Fibroblast of skin of right quadriceps (primary cell): ENCODE data around the gene GSKIP.

Experiments used
- DNase-seq: peaks from one replicate; pipeline ENCODE4 v3.0.0-alpha.2; 2013

Gene GSKIP

DNA sequence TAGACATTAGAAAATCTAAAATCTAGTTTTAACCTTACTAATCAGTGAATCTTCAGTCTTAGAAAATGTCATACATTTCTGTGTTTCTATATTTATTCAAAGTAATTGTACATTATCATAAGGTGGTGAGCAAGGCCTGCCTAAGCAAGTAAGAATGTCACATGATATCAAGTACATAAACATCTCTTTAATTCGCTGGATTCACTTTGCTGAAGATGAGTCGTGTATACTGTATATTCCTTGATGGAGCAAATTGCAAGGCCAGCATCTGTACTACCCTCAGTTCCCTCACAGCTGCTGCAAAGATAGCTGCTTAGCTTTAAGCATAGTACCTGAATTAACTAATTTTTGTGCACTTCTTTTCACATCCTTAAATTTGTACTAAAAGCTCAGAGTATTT lies 20.1 kb downstream of the GSKIP start:
- DNase-seq: no peak

DNA sequence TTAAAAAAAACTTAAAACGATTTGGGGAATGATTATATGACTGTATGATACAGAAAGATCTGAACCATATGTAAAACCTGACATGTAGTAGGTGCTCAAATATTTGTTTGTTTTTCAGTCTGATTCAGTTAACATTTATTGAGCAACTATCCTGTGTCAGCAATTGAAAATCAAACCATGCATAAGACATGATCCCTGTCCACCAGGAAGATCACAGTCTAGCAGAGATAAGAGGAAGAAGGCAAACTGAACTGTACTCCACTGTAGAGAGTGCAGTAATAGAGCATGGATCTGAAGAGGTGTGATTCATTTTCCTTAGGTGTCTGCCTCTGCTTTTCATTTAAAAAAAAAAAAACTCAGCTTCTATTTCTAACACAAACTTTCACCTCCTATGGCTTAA lies 20.7 kb downstream of the GSKIP start:
- no peak for DNase-seq

DNA sequence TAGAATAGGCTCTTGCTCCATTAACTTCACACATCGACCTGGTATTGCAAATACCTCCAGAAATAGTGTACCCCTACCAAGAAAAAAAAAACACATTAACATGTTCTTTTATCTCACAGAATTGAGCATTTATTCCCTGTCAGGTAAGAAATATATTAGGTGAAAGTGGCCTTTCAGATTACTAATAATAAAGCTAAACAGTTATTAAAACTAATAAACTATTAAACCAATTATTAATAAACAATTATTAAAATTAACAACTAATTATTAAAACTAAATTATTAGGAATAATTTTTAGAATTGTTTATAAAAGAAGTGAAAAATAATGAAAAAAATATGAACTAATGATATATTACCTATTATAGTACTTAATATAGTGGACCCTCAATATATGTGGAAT lies 21.4 kb downstream of the GSKIP start:
- DNase-seq: no peak

DNA sequence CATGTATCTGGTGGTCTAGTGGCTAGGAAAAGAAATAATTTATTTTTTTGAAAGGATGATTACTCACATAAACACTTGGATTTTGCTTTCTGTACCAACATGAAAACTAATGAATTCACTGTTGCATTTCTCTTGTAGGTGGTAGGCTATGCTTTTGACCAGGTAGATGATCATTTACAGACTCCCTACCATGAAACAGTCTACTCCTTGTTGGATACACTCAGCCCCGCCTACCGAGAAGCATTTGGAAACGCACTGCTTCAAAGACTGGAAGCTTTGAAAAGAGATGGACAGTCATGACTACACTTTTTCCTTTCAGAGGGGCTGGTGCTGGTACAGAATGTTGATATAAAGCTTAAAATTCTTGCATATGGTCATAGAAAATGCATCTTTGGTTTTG lies 22.1 kb downstream of the GSKIP start:
- no peak for DNase-seq

DNA sequence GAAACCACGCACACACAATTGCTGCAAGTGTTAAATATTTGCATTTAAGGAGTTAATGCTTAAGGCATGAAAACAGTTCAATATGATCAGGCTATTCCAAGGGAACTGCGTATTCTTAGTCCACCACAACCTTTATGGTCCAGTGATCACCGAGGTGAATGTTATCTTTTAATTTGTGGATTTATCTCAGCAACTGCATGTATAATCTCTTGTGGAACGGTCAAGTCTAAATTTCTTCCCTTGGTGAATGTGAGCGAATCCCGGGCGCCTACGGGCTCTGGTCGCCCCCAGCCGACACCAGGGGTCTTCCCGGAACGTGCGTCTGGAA lies 27.6 kb downstream of the GSKIP start:
- DNase-seq: no peak

DNA sequence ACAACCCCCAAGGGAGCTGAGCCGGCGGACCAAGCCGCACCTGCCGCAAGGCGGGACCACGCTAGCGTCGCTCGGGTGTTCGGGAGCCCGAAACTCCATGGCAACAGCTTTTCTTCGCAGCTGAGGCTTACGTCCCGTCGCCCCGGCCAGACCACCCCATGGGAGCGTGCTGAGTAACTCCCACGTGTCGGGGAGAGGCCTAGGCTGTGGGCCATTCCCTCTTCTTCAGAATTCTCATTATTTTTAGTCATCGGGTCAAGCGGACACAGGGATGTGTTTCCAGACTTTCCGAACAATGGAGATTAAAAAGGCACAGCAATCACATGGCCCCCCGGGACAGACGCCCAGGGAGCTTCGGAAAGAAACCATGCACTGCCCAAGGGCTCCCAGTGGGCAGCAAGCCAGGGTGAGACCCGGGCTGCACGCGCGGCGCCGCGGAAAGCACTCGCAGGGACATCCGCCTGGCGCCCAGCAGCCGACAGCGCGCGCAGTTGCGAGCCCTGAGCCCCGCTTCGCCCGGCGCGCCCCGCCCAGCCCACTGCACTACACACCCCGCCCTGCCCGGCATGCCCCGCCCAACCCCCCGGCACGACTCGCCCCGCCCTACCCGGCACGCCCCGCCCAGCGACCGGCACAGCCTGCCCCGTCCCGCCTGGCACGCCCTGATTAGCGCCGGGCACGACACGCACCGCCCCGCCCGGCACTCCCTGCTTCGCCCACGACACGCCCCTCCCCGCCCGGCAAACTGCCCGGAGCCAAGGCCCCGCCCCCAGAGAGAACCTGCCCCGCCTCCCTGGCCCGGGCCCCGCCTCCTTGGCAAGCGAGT lies 28.2 kb downstream of the GSKIP start:
- peak; percentile 95 for DNase-seq

DNA sequence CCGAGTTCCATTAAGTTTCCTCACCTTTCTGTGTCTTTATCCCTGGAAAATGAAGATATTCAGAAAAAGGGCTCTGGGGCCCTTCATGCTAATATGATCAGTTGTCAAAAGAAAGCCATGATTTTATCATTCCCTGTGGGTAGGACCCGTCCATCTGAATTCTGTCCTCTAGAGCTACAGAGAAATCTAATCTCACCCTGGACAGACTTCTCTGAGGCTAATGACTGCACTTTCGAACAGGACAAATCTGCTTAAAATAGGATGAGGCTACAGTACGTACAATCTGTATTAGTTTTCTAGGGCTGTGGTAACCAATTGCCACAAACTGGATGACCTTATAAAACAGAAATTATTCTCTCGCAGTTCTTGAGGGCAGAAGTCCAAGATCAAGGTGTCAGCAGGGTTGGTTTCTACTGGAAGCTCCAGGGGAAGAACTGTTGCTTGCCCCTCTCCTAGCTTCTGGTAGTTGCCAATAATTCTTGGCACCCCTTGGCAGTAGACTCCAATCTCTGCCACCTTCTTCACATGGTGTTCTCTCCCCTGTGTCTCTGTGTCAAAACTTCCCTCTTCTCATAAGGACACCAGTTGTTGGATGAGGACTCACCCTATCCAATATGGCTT lies 29.9 kb downstream of the GSKIP start:
- no peak for DNase-seq

DNA sequence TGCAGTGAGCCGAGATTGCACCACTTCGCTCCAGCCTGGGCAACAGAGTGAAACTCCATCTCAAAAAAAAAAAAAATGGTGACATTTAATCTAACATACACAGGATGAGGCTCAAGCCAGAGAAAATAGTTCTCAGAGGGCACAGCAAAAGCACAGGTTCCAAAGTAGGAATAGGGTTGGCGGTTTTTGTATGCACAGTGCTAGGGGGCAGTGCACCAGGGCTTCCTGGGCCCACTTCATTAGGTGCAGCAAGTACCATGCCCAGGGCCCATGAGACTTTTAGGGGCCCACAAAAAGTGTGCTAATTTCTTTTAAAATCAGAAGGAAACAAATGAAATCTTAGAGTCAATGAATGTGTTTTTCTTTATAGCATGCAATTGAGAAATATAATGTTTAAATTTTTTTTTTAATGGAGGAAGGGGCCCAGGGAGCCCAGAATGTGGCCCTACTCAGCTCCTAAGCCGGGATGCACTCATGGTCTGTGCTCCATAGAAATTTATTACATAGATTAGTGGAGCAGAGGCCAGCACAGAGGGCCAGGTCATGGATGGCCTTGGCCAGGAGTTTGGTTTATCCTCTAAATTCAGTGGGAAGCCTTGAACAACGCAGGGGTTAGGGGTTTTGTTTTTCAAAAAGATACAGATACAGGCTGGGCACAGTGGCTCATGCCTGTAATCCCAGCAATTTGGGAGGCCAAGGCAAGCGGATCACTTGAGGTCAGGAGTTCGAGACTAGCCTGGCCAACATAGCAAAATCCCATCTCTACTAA lies 30.9 kb downstream of the GSKIP start:
- DNase-seq: no peak

DNA sequence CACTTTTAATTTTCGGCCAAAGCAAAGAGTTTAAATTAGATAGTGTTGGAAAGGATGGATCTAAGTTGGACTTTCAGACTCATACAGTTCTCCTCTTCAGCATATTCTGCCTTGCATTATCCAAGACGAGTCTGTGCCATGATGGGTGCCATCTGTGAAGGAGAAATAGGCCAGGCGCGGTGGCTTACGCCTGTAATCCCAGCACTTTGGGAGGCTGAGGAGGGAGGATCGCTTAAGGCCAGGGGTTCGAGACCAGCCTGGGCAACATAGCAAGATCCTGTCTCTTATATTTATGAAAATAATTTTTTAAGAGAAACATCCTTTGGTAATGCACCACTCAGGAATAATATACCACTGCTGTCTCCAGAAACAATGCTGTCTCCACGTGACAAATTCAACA lies 35.1 kb downstream of the GSKIP start:
- no peak for DNase-seq

DNA sequence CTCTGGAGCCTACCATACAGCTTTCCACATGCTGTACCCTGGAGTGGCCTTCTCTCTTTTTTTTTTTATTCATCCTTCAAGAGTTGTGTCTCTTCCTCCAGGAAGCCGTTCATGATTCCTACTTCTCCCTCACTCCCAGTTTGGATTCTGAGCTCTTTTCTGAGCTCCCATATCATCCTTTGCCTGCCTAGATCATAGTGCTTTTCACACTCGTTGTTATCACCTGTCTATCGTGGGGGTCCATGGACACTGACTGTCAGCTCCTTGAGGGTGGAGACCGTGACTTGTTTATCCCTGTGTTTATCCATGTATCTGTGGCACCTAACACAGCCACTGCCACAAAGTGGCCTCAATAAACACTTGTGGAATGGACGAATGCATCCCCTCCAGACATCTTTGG lies 35.6 kb downstream of the GSKIP start:
- DNase-seq: no peak

DNA sequence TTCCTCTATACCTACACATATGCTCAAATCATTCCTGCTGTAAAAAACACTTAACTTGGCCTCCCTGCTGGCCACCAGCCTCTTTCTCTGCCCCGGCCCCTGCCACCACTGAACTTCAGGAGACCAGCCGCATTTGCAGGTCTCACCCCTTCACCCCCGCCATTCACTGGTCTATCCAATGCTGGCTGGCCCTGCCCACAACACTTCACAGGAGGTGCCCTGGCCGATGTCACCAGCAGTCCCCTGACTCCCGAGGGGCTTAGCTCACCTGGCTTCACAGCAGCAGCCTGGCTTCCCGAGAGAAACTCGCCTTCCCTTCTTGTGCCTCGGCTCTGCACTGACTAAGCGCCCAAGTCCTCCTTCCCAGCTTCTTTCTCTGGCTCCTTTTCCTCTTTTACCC lies 36.1 kb downstream of the GSKIP start:
- DNase-seq: no peak

DNA sequence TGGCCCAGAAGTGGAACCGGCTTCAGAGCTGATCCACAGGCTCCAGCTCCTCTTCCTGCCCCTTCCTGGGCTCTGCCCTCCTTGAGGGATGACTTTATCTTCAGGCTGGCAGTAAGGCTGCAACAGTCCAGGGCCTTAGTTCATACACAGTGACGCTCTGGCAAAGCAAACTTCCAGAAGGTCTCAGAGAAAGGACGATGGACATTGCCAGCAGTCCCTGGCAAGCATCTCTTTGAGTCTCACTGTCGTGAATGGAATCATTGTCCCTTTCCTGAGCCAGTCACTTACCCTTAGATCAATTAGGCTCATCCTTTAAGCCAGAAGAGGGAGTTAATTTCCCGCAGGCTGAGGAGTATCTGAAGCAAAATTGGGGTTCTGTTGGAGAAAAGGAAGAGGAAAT lies 37.2 kb downstream of the GSKIP start:
- no peak for DNase-seq

DNA sequence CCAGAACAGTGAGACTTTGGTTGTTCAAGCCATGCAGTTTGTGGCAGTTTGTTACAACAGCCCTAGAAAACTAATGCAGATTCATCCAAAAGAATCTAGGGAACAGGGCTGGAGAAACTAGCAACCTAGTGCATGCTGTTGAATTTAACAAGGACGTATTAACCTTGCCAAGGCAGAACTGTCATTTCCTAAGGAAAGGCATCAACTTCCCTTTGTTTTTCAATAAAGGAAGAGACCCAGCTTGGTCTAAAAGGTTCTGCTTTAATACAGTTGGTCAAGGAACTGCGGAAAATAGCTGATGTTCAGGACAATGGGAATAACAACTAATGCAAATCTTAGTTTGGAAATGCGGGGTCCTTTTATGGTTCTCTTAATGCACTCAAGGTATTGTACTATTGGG lies 40.1 kb downstream of the GSKIP start:
- DNase-seq: no peak

DNA sequence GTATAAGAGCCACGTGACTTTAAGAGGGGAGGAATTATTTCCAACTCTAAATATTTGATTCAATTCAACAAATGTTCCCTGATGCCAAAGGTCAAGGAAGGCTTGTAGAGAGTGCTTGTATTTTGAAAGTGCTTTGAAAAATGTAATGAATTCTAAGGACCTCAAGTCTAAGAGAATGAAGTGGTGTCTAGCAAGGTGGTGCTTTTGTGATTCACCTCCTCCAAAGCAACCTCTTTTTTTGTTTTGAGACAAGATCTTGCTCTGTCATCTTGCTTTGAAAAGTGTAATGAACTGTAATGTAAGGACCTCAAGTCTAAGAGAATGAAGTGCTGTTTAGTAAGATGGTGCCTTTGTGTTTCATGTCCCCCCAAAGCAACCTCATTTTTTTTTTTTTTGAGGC lies 42.4 kb downstream of the GSKIP start:
- no peak for DNase-seq

DNA sequence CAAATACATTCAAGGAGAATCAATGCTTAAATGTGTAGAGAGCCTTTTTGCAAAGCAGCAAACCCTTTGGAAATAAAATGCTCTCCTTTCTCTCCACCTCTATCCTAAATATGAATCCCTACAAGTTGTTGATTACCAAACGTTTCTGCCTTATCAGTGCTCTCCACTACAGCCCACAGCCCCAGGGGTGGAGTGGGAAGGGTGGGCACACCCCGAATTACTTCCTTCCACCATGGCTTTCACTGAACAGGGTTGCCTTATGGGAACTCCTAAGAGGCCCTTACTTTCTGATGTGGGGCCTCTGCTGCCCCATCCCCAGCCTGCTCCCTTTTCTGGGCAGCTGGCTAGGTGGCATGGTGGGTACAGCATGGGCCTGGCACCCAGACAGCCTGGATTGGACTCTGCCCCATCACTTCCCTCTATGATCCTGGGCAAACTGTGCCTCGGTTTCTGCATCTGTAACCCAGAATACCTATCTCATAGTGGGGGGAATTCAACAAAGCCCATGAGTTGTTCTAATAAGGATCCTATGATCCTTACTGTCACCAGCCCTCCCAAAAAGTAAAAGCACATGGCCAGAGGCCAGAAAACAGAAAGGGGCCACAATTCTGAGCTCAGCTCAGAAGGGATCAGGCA lies 44.7 kb downstream of the GSKIP start:
- DNase-seq: no peak

DNA sequence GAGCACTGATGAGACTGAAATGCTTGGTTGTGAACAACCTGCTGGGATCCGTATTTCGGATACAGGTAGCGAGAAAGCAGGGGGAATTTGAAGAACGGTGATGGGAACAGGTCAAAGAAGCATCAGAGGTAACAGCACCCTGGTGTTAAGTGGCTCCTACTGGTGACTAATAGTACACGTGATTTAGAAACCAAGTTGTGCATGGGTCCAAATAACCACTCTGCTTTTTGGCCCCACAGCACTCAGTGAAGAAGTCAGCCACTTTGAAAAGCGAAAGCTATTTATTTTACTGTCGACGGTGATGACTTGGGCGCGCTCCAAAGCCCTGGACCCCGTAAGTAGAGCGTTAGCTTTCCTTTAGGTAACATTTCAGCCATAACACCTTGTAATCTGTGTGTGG lies 45.3 kb downstream of the GSKIP start:
- DNase-seq: no peak

DNA sequence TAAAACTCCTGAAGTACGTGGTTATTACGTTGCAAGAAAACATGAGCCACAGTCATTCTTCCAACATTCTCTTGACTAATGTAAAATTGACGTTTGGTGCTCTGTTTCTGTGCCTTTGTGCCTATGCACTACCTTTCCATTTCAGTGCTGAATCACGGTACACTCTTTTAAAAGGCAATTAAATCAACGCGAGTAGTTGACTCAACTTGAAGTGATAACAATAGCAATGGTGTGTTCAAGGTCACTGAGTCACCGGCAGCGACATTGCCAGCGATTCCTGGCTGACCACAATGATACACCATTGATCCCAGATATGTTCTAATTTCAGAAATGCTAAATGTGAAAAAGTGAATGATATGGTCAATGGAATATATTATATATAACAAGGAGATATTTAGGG lies 46.4 kb downstream of the GSKIP start:
- DNase-seq: no peak

DNA sequence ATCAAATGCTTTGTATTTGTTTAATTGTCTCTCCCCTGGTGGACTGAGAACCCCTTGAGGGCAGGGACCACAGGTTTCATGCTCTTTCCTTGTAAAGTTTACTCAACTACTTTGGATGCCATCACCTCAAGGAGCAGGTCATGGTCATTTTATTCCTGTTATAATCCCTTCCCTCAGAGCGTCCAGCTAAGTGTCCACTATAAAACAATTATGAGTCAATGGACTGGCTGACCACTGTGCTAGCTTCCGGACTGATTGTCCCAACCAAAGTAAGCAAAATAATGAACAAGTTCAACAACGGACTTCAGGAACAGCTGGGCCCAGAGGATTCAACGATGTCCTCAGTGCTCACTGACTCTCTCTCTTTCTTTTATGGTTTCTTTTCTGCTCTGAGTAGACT lies 46.8 kb downstream of the GSKIP start:
- DNase-seq: no peak

DNA sequence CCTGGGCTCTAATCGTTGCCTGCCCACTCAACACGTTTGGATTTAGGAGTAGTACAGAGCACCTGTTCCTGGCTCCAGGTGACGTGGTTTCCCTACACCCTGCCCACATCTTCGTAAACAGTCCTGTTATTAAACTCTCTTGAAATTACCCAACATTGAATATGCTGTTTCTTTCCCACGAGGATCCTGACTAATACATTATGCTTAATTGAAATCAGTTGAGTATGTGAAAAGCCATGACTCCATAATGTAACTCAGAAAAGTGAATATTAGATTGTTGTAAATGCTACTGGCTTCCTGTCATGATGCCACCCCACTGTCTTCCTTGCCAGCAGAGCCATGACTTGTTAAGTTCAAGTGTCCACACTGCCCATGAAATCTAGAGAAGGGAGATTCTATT lies 50.2 kb downstream of the GSKIP start:
- no peak for DNase-seq

DNA sequence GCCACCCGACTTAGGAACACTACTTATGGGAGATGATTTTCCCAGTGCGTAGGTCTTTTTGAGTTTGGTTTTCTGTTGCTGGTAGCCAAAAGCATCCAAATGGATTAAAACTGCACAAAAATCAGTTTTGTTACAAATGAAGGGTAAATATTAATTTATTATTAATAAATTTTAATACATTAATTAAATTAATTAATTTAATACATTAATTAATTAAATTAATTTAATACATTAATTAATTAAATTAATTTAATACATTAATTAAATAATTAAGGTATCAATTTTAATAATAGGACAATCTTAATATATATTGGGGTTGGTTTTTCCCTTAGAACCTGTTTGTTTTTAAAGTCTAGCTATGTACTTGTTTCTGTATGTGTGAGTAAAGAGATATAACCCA lies 52.2 kb downstream of the GSKIP start:
- no peak for DNase-seq

DNA sequence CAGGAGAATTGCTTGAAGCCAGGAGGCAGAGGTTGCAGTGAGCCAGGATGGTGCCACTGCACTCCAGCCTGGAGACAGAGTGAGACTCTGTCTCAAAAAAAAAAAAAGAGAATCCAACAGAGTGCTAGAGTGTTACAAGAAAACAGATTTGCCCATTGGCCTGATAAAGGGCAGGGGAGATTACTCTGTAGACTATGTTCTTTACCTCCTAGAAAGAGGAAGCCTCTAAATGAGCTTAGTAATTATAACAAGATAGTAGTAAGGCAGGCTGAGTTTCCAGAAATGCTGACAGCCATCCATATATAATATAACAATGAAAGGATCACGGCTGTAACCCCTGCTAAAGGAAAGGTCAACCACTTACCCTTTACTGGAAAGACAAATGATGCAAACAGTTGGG lies 53.0 kb downstream of the GSKIP start:
- no peak for DNase-seq

DNA sequence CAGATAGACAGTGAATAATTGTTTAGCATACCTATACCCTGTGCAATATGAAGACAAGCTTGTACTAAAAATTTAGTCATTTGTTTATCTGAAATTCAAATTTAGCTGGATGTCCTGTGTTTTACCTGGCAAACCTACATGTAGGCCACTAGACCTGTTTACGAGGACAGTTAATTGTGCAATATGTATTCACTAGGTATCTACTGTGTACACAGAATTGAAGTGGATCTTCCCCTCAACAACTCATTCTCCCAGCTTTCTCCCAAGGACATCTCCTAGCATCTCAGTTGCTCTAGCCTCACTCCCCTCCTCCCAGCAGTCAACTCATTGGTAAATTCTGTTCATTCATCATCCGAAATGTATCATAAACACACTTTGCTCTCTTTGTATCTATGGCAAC lies 53.9 kb downstream of the GSKIP start:
- DNase-seq: no peak

DNA sequence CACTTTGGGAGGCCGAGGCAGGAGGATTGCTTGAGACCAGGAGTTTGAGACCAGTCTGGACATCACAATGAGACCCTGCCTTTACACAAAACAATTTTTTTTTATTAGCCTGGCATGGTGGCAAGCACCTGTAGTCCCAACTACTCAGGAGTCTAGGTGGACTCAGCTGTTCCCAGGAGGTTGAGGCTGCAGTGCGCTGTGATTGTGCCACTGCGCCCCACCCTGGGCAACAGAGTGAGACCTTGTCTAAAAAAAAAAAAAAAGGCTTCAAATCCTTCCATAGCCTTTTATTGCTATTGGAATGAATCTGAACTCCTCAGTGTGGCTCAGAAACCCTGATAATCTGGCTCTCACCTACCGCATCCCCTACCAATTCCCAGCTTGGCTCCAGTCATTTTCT lies 54.7 kb downstream of the GSKIP start:
- DNase-seq: no peak

DNA sequence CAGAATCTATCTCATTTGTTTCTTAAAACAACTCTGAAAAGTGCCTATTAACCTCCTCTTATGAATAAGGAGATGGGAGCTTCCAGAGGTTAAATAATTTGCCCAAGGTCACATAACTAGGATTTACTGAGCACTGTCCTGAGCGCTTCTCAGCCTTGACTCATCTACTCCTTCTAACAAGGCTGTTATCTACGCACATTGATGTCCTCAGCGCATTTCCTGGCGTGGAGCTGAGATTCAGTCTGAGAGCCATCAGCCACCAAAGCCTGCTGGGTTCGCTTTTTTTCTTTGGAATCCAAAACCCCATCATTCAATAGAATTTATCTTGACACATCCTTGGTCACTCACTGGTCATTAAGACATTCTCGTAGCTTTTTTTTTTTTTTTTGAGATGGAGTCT lies 57.9 kb downstream of the GSKIP start:
- DNase-seq: no peak
